Measurements from ENCODE around the gene DEAF1.

Gene DEAF1

GRCh38 chr11:611001-611996 lies 83.7 kb downstream of the DEAF1 start:
- DNase-seq, result no peak

- no peak for DNase-seq
Measured at GRCh38 chr11:610146-610801, 84.7 kb downstream of the DEAF1 start.

GRCh38 chr11:609341-609811 lies 85.6 kb downstream of the DEAF1 start:
- DNase-seq, result no peak

GRCh38 chr11:608791-609251 lies 86.2 kb downstream of the DEAF1 start:
- DNase-seq, result no peak

- DNase-seq, result no peak
Measured at GRCh38 chr11:607971-608659, 86.9 kb downstream of the DEAF1 start.

- DNase-seq, result no peak
Measured at GRCh38 chr11:607020-607780, 87.8 kb downstream of the DEAF1 start.

- no peak for DNase-seq
Measured at GRCh38 chr11:606245-606644, 88.8 kb downstream of the DEAF1 start.

- no peak for DNase-seq
Measured at GRCh38 chr11:605286-606129, 89.5 kb downstream of the DEAF1 start.

GRCh38 chr11:603154-603553 lies 91.9 kb downstream of the DEAF1 start:
- no peak for DNase-seq

GRCh38 chr11:601573-602245 lies 93.3 kb downstream of the DEAF1 start:
- no peak for DNase-seq

- DNase-seq, result no peak
Measured at GRCh38 chr11:598005-598680, 96.9 kb downstream of the DEAF1 start.

GRCh38 chr11:597166-597725 lies 97.8 kb downstream of the DEAF1 start:
- no peak for DNase-seq

GRCh38 chr11:596374-596773 lies 98.6 kb downstream of the DEAF1 start:
- DNase-seq, result no peak

- DNase-seq, result no peak
Measured at GRCh38 chr11:595400-595799, 99.6 kb downstream of the DEAF1 start.

All from stimulated activated CD4-positive, alpha-beta T cell treated with anti-CD3 and anti-CD28 coated beads, Interleukin-2, amount 100 ng/mL, for 24 hours (primary cell).